NB4 (cell line): Measurements from ENCODE around the gene GMDS.

ENCODE experiments used
- DNase-seq: peaks from one replicate; pipeline ENCODE4 v3.0.0; 2010; ENCODE audit warnings: low read depth
- H3K4me3 ChIP-seq: one replicate; pipeline ENCODE4 v1.5.1; 2011; ENCODE audit warnings: mild to moderate bottlenecking, low read depth, low read length, moderate library complexity
- MAX ChIP-seq: IDR thresholded peaks from 2 replicates; pipeline ENCODE4 v1.6.1; 2011; ENCODE audit warnings: low read depth, low read length
- MYC ChIP-seq: IDR thresholded peaks from 2 replicates; pipeline ENCODE4 v1.6.1; 2011; ENCODE audit warnings: low read depth, low read length
- POLR2A ChIP-seq: IDR thresholded peaks from 2 replicates; pipeline ENCODE4 v1.6.1; 2011; ENCODE audit warnings: mild to moderate bottlenecking; ENCODE audit not compliant: insufficient read length; ENCODE audit errors: extremely low read depth
- TF ChIP-seq, protein P1 (sequence below): IDR thresholded peaks from one replicate; pipeline ENCODE4 v1.5.1; 2012; ENCODE audit warnings: low read depth, low read length

Gene GMDS

GRCh38 chr6:1810880-1811279 is 434.5 kb downstream of the GMDS start:
- DNase-seq = no peak
- no peak overlapping the region for H3K4me3 ChIP-seq
- no peak for TF ChIP-seq MYC

DNA sequence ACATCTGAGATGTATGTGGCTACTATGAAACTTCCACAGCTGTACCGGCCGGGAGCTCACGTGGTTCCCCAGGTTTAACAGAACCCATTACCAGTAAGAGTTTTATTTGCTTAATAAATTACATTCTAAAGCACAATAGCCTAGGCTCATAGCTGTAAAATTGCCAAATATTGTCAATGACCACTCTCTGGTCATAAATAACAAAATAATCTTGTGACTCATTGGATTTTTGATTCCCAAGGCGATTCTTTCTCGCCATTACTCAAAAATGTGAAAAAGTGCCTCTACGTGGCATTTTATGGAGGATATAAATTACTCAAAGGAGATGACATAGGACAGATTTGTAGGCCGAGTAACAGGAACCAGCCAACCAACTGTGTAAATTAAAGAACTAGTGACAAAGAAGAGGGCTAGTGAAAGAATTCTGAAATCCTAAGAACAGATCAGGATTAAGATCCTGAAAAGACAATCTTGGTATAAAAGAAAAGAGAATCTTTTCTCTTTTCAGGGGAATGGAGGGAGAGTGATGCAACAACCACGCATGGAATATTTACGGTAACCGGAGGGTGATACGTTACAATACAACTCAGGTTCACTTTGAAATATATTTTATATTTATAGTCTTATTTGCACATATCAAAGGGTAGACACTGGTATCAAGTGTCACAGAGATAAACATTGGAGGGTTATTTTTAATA is 436.0 kb downstream of the GMDS start:
- no peak for DNase-seq
- H3K4me3 ChIP-seq = no peak overlapping the region
- TF ChIP-seq, protein P1, sequence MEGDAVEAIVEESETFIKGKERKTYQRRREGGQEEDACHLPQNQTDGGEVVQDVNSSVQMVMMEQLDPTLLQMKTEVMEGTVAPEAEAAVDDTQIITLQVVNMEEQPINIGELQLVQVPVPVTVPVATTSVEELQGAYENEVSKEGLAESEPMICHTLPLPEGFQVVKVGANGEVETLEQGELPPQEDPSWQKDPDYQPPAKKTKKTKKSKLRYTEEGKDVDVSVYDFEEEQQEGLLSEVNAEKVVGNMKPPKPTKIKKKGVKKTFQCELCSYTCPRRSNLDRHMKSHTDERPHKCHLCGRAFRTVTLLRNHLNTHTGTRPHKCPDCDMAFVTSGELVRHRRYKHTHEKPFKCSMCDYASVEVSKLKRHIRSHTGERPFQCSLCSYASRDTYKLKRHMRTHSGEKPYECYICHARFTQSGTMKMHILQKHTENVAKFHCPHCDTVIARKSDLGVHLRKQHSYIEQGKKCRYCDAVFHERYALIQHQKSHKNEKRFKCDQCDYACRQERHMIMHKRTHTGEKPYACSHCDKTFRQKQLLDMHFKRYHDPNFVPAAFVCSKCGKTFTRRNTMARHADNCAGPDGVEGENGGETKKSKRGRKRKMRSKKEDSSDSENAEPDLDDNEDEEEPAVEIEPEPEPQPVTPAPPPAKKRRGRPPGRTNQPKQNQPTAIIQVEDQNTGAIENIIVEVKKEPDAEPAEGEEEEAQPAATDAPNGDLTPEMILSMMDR = no peak

DNA sequence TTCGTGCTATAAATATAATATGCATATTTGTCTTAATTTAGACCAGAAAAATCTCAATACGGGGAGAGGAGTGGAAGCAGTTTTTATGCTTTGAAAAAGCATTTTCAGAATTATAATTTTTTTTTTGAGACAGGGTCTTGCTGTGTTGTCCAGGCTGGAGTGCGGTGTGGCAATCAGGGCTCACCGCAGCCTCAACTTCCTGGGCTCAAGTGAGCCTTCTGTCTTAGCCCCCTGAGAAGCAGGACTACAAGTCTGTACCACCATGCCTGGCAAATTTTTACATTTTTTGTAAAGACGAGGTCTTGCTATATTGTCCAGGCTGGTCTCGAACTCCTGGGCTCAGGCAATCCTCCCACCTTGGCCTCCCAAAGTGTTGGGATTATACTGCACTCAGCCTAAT is 438.5 kb downstream of the GMDS start:
- no peak overlapping the region for H3K4me3 ChIP-seq

DNA sequence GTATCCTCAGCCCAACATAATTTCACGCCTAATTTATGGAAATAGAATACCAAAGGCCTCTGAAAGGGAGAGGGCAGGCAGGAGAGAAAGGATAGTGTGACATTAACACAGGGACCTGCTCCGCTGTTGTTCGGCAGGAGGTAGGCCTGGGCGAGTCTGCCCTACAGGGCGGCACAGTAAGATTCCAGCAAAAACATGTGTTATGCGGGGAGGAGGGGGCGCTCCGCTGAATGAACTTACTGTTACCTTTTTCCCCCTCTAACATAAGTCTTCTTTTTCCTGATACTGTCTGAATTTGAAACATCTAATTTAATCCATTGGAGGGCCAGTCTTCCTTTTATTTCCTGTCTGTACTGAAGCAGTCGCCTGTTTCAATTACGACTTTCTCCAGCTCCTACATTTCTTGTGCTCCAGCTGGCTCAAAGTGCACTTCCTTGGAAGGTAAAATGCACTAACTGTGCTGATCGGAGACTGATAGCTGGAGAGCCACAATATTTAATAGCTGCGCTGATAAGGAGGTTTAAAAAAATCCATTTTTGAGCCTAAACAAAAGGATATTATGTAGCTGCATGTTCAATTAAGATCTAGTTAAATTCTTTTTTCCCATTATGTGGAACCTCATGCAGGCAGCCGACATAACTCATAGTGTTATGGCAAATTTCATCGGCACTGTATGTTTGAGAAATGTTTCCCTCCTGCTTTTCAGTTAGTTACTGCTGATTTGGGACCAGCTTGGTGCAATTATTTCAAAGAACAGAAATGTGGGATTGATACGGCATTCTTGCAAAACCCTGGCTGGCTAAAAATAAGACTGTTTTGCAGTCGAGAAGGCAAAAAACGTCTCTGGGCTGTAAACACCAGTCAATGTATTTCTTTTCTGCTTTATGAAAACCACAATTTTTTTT is 442.7 kb downstream of the GMDS start:
- H3K4me3 ChIP-seq = no peak overlapping the region
- TF ChIP-seq MYC = no peak
- no peak for TF ChIP-seq POLR2A
- TF ChIP-seq, protein P1 = no peak
- TF ChIP-seq MAX = no peak
- no peak for DNase-seq

More for the DNA sequence above, 438.5 kb downstream of the GMDS start:
- TF ChIP-seq MAX (no peak), MYC (no peak), POLR2A (no peak)
- TF ChIP-seq, protein P1 = no peak
- DNase-seq = no peak

DNA sequence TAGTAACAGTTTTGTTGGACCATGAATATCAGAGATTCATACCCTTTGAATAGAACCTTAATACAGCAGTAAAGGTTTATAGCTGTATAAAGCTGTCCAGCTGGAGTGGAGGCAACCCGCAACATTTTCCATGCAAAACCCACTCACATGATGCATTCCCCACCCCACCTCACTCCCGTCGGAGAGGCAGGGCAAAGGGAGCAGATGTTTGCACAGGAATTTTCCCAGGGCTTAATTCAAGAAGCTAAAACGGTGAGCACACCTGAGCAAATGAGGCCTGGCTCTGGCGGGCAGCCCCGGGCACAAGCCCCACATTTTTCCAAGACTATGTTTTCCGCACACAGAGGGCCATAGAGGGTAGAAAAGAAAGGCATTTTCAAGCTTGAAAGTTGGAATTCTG is 444.0 kb downstream of the GMDS start:
- no peak for TF ChIP-seq MAX
- TF ChIP-seq POLR2A = no peak
- TF ChIP-seq, protein P1 = no peak
- no peak for TF ChIP-seq MYC
- no peak overlapping the region for H3K4me3 ChIP-seq
- no peak for DNase-seq

DNA sequence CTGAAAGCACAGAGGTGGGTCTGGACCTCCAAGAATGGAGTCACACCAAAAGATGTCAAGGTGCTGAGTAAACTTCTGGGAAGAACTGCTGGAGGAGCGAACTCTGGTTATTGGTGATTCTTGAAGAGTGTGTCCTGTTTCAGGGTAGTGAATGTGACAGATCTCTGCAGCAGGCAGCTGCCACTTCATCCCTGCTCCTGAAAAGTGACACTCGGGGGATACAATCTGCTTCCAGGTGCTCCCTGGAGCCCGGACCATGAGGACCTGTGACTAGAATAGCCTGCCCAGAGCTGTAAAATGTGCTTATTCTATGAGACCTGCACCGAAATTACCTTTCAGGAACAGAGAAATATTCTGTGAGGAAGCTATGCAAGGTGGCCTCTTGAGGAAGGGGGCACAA is 444.6 kb downstream of the GMDS start:
- H3K4me3 ChIP-seq = no peak overlapping the region
- TF ChIP-seq POLR2A = no peak
- TF ChIP-seq MYC = no peak
- TF ChIP-seq, protein P1 = no peak
- no peak for TF ChIP-seq MAX
- no peak for DNase-seq
